Ascending aorta (tissue), 2 donors: ENCODE data around the gene TAX1BP1. TPM values are rescaled to one million over a fixed set of nuclear protein-coding genes. Genes with fewer than 3 reads are reported as not detected.

Experiments used
- DNase-seq, 2 donors: peaks; one replicate each; pipeline ENCODE4 v3.0.0-alpha.2; 2019; ENCODE audit warnings: low spot score in 2 of 2
- H3K27ac ChIP-seq, 2 donors: fragments of 200-600 bp; sonication (generic); one replicate each; pipeline ENCODE4 v1.5.1; 2016 to 2017; ENCODE audit warnings: mild to moderate bottlenecking in 1 of 2
- H3K27me3 ChIP-seq: fragments of 200-600 bp; sonication (generic); one replicate; pipeline ENCODE4 v1.5.1; 2017
- H3K36me3 ChIP-seq, 2 donors: fragments of 200-600 bp; sonication (generic); one replicate each; pipeline ENCODE4 v1.5.1; 2016
- H3K4me1 ChIP-seq, 2 donors: fragments of 200-600 bp; sonication (generic); one replicate each; pipeline ENCODE4 v1.5.1; 2016 to 2017; ENCODE audit warnings: mild to moderate bottlenecking in 1 of 2
- H3K4me3 ChIP-seq, 2 donors: fragments of 200-600 bp; sonication (generic); one replicate each; pipeline ENCODE4 v1.5.1; 2016 to 2017; ENCODE audit warnings: mild to moderate bottlenecking in 1 of 2
- H3K9me3 ChIP-seq, 2 donors: fragments of 200-600 bp; sonication (generic); one replicate each; pipeline ENCODE4 v1.5.1; 2016
- intact Hi-C: fragments of 100-400 bp; cut with DNase I; formaldehyde crosslinking; loops from one replicate; pipeline ENCODE4 v1.15.1; 2023
- total RNA-seq: library from RNA; depleted of rRNA; stranded (reverse); fragments of >200 nt; gene quantifications from one replicate; pipeline ENCODE4 v1.1.0, GENCODE V29; 2016
- TF ChIP-seq, protein P1 (sequence below), 3 experiments: fragments of 200-600 bp in 2 of 3; fragments of 450-650 bp in 1 of 3; sonication (generic) in 2 of 3; IDR thresholded peaks; one replicate each; pipeline ENCODE4 v1.5.1; 2016 to 2019; ENCODE audit warnings: antibody characterized with exemption in 3 of 3, mild to moderate bottlenecking in 1 of 3, moderate library complexity in 1 of 3

The TAX1BP1 gene
- total RNA-seq, 1 donor from 2014 or later, result 32.6 TPM

DNA sequence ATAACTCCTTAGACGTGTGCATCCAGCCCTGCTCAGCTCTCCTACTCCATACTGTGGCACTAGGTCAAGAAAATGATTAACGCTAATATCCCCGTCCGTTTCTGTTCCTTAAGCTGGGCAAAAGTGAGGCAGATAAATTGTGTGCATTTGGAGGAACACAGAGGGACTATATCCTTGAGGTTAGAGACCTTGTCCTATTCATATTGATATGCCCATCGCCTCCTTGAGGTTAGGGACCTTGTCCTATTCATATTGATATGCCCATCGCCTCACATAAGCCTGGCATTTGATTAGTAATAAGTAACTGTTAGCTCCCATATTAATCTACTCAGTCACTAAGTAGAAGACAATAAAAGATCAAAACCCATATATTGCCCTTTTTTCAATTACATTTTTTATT is 12.9 kb upstream of the TAX1BP1 start:
- no peaks in the 10 kb centered on the region for H3K4me1 ChIP-seq
- TF ChIP-seq, protein P1, sequence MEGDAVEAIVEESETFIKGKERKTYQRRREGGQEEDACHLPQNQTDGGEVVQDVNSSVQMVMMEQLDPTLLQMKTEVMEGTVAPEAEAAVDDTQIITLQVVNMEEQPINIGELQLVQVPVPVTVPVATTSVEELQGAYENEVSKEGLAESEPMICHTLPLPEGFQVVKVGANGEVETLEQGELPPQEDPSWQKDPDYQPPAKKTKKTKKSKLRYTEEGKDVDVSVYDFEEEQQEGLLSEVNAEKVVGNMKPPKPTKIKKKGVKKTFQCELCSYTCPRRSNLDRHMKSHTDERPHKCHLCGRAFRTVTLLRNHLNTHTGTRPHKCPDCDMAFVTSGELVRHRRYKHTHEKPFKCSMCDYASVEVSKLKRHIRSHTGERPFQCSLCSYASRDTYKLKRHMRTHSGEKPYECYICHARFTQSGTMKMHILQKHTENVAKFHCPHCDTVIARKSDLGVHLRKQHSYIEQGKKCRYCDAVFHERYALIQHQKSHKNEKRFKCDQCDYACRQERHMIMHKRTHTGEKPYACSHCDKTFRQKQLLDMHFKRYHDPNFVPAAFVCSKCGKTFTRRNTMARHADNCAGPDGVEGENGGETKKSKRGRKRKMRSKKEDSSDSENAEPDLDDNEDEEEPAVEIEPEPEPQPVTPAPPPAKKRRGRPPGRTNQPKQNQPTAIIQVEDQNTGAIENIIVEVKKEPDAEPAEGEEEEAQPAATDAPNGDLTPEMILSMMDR (IDR thresholded peaks at IDR 0.05), result no peak
- H3K36me3 ChIP-seq, result no peaks in the 10 kb centered on the region
- H3K4me3 ChIP-seq, result no peak overlapping the region
- intact Hi-C loops, result no loop called here
- no peak for DNase-seq
- no peaks in the 10 kb centered on the region for H3K9me3 ChIP-seq
- H3K27ac ChIP-seq, result no peak overlapping the region
- H3K27me3 ChIP-seq, result no peaks in the 10 kb centered on the region

DNA sequence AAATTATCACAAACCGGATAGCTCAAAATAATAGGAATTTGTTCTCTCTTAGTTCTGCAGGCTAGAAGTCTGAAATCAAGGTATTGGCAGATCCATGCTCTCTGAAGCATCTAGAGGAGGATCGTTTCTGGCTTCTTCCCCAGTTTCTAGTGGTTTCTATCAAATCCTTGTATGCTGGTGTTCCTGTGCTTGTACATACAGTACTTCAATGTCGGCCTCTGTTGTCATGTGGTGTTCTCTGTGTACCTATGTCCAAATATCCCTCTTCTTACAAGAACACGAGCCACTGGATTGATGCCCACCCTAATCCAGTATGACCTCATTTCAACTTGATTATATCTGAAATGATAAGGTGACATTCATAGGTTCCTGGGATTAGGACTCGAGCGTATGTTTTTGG is 9.8 kb upstream of the TAX1BP1 start:
- H3K9me3 ChIP-seq, result no peaks in the 10 kb centered on the region
- intact Hi-C loops, result no loop called here

DNA sequence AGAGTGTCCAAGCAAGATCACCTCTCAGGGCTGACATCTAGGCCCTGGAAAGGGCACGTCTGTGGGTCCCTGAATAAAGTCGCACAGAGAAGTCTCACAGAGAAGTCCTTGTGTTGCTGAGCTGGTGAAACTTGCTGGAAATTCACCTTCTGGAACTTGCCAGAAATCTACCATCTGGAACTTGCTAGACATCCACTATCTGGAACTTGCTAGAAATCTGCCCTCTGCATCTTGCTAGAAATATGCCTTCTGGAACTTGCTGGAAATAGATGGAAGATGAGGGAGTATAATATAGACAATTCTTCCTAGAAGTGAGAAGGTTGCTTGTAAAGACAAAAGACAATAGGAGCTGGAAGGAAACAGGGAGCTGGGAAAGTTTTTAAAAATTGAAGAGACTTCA is 5.4 kb upstream of the TAX1BP1 start:
- Histone ChIP-seq H3K9me3 (no peaks in the 10 kb centered on the region), H3K27me3 (no peaks in the 10 kb centered on the region), H3K27ac (no peak overlapping the region), H3K4me1 (peaks cover 0 to 8% of the 10 kb centered on the region in 2 donors), H3K4me3 (no peak overlapping the region), H3K36me3 (no peaks in the 10 kb centered on the region)
- intact Hi-C loops, result no loop called here
- TF ChIP-seq, protein P1 (IDR thresholded peaks at IDR 0.05), result no peak
- no peak for DNase-seq

More for the DNA sequence above, 9.8 kb upstream of the TAX1BP1 start:
- H3K36me3 ChIP-seq, result no peaks in the 10 kb centered on the region
- H3K27ac ChIP-seq, result no peak overlapping the region
- no peak overlapping the region for H3K4me3 ChIP-seq
- no peaks in the 10 kb centered on the region for H3K27me3 ChIP-seq
- TF ChIP-seq, protein P1 (IDR thresholded peaks at IDR 0.05), result no peak
- no peaks in the 10 kb centered on the region for H3K4me1 ChIP-seq
- no peak for DNase-seq

DNA sequence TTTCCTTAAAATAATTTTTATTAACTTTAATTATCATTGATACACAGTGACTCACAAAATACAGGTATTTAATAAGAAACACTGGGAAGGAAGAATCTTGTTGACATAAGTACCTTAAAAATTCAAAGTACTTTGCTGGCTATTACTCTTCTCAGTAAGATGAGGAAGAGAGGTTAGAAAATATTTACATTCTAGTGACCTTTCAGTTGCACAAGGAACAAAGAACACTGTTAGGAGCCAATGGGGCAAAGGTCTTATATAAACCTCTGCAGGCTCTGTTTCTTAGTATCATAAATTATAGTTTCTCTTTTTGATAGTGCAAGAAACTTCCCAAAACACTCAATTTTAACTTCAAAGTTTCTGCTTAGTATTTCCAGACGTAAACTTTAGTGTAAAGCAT is 4.8 kb upstream of the TAX1BP1 start:
- no peaks in the 10 kb centered on the region for H3K36me3 ChIP-seq
- no peak overlapping the region for H3K4me3 ChIP-seq
- TF ChIP-seq, protein P1 (IDR thresholded peaks at IDR 0.05), result no peak
- intact Hi-C loops, result loop anchor here (5.0 kb wide), 1 partner anchor 58 kb away; no protein-coding TSS in a partner anchor
- H3K27ac ChIP-seq, result no peak overlapping the region
- H3K4me1 ChIP-seq, result peaks cover 0 to 8% of the 10 kb centered on the region in 2 donors
- no peak for DNase-seq
- no peaks in the 10 kb centered on the region for H3K27me3 ChIP-seq
- no peaks in the 10 kb centered on the region for H3K9me3 ChIP-seq

DNA sequence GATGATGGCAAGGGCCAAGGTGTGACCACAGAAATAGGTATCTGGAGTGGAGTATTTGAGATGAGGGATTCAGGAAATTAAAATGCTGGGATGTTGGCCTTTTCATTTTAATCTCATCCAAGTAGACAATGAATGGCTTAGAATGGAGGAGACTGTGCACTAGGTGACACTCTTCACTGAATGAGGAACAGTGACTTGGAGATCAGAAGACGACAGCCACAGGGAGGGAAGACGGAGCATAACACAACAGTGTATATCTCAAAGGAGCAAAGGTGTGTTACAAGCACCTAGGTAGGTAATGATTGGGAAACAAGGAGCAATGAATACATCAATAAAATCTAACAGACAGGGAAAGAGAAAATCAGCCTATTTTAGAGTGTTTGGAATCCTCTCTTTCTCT is 4.1 kb upstream of the TAX1BP1 start:
- Histone ChIP-seq H3K27me3 (no peaks in the 10 kb centered on the region), H3K4me3 (no peak overlapping the region), H3K4me1 (peaks cover 0 to 8% of the 10 kb centered on the region in 2 donors), H3K36me3 (no peaks in the 10 kb centered on the region), H3K9me3 (no peaks in the 10 kb centered on the region), H3K27ac (no peak overlapping the region)
- intact Hi-C loops, result loop anchor here (5.0 kb wide), 1 partner anchor 59 kb away; no protein-coding TSS in a partner anchor
- DNase-seq, result no peak
- TF ChIP-seq, protein P1 (IDR thresholded peaks at IDR 0.05), result no peak

DNA sequence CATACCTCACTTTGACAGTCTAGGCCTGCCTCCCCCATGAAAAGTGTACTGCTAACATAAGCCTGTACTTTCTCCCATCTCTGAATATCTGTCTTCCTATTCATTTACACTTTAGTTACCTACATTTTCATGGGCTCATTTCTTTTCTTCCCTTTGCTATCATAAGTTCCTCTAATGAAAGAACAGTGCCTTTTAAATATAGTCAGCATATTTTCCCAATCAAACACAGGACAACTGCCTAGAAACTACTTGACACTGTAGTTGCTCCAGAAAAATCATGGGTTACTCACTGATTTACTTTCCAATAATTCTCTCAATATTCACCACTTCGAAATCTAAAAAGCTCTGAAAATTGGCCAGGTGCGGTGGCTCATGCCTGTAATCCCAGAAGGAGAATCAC is 2.8 kb upstream of the TAX1BP1 start:
- TF ChIP-seq, protein P1 (IDR thresholded peaks at IDR 0.05), result no peak
- H3K4me1 ChIP-seq, result peaks cover 5 to 14% of the 10 kb centered on the region in 2 donors
- H3K4me3 ChIP-seq, result no peak overlapping the region
- intact Hi-C loops, result loop anchor here (5.0 kb wide), 1 partner anchor 60 kb away; no protein-coding TSS in a partner anchor
- DNase-seq, result no peak
- no peak overlapping the region for H3K27ac ChIP-seq
- H3K27me3 ChIP-seq, result no peaks in the 10 kb centered on the region
- no peaks in the 10 kb centered on the region for H3K36me3 ChIP-seq
- H3K9me3 ChIP-seq, result no peaks in the 10 kb centered on the region
